HCT116 (cell line): ENCODE results near the gene ACSL4. TPM values are rescaled to one million over a fixed set of nuclear protein-coding genes. Genes with fewer than 3 reads are reported as not detected.
"Not testable (repeated sequence)": the region's sequence is repeated elsewhere in the genome, so short reads cannot be mapped to it uniquely, and the experiment has no call there.

ENCODE experiments used
- ATAC-seq: fragments of 200-7000 bp; cut with Tn5 transposase; 2 replicates; pipeline ENCODE4 v1.9.1; 2020; ENCODE audit warnings: mild to moderate bottlenecking, moderate library complexity
- BruUV-seq: library from RNA; stranded (reverse); fragments of 400-500 nt; replicated peaks from 2 replicates; lab custom pipeline; 2021; lab: Mats Ljungman, UMichigan
- CTCF ChIA-PET: fragments of 300-600 bp; sonication (Branson Sonifier 250); formaldehyde crosslinking; loops from one replicate; lab custom pipeline; 2021; ENCODE audit warnings: antibody characterized with exemption; lab: Charles Lee
- POLR2A ChIA-PET: fragments of 300-600, 350-600 bp; sonication (Branson Sonifier 250); formaldehyde crosslinking; loops from one replicate; lab custom pipeline; 2021; ENCODE audit warnings: antibody characterized with exemption; lab: Charles Lee
- RAD21 ChIA-PET, 2 experiments: fragments of 300-600 bp; sonication (Branson Sonifier 250); formaldehyde crosslinking; loops; one replicate each; lab custom pipeline; 2023; ENCODE audit warnings: low total read pairs in 2 of 2; ENCODE audit not compliant: uncharacterized antibody in 2 of 2, unreplicated experiment in 2 of 2, low non-redundant PET in 1 of 2; lab: Charles Lee
- DNase-seq: peaks from one replicate; pipeline ENCODE4 v3.0.0-alpha.2; 2010; ENCODE audit warnings: low read depth, low spot score
- H2AFZ ChIP-seq: fragments of 200-600 bp; shearing (Covaris generic), sonication (generic); 2 replicates; pipeline ENCODE4 v1.6.1; 2017; ENCODE audit warnings: low read depth, mixed run types, mixed read lengths, antibody characterized with exemption, low read length; ENCODE audit not compliant: poor library complexity, severe bottlenecking
- H3K27ac ChIP-seq: 2 replicates; pipeline ENCODE4 v1.5.1; 2012; ENCODE audit warnings: low read depth, low read length
- H3K27me3 ChIP-seq: fragments of 200-600 bp; sonication (generic); 2 replicates; pipeline ENCODE4 v1.6.1; 2016; ENCODE audit warnings: mixed run types, low read length, mixed read lengths; ENCODE audit not compliant: insufficient read depth
- H3K36me3 ChIP-seq, 2 experiments: fragments of 200-500 bp in 1 of 2; fragments of 200-600 bp in 1 of 2; sonication (Bioruptor generic) in 1 of 2; sonication (generic) in 1 of 2; 2 replicates each; pipeline versions ENCODE4 v1.5.1 to v1.6.1; 2014 to 2016; ENCODE audit warnings: low read length in 2 of 2, inconsistent platforms in 1 of 2, mixed read lengths in 1 of 2, mixed run types in 1 of 2; ENCODE audit not compliant: insufficient read depth in 2 of 2, control insufficient read depth in 1 of 2
- H3K4me1 ChIP-seq, 2 experiments: fragments of 200-600 bp in 1 of 2; sonication (generic) in 1 of 2; 2 replicates each; pipeline versions ENCODE4 v1.5.1 to v1.6.1; 2012 to 2017; ENCODE audit warnings: low read length in 2 of 2, inconsistent platforms in 1 of 2, mild to moderate bottlenecking in 1 of 2, mixed read lengths in 1 of 2, mixed run types in 1 of 2, moderate library complexity in 1 of 2; ENCODE audit not compliant: insufficient read depth in 2 of 2, control insufficient read depth in 1 of 2
- H3K4me2 ChIP-seq: fragments of 200-600 bp; sonication (generic); 2 replicates; pipeline ENCODE4 v1.6.1; 2017; ENCODE audit warnings: mixed run types, low read length, mixed read lengths
- H3K4me3 ChIP-seq, 2 experiments: fragments of 200-600 bp in 1 of 2; sonication (generic) in 1 of 2; replicated peaks in 1 of 2; 2 replicates each; pipeline ENCODE4 v1.5.1; 2011 to 2016; ENCODE audit warnings: low read length in 2 of 2, control low read depth in 1 of 2, low read depth in 1 of 2, mild to moderate bottlenecking in 1 of 2, mixed read lengths in 1 of 2, mixed run types in 1 of 2
- H3K79me2 ChIP-seq: fragments of 200-600 bp; sonication (generic); 2 replicates; pipeline ENCODE4 v1.6.1; 2017; ENCODE audit warnings: mild to moderate bottlenecking, mixed run types, low read length, moderate library complexity, mixed read lengths; ENCODE audit not compliant: insufficient read depth
- H3K9ac ChIP-seq: fragments of 200-600 bp; sonication (generic); 2 replicates; pipeline ENCODE4 v1.6.1; 2016; ENCODE audit warnings: low read length, mixed read lengths
- H3K9me2 ChIP-seq: fragments of 200-600 bp; sonication (generic), shearing (Covaris generic); 2 replicates; pipeline ENCODE4 v1.6.1; 2017; ENCODE audit warnings: mixed run types, mild to moderate bottlenecking, moderate library complexity; ENCODE audit not compliant: insufficient read depth
- H3K9me3 ChIP-seq, 2 experiments: fragments of 200-500 bp in 1 of 2; fragments of 200-600 bp in 1 of 2; sonication (Bioruptor generic) in 1 of 2; sonication (generic) in 1 of 2; 2 replicates each; pipeline ENCODE4 v1.6.1; 2014 to 2017; ENCODE audit warnings: low read length in 2 of 2, mixed read lengths in 2 of 2, inconsistent platforms in 1 of 2, low read depth in 1 of 2, mild to moderate bottlenecking in 1 of 2, mixed run types in 1 of 2, moderate library complexity in 1 of 2; ENCODE audit not compliant: control insufficient read depth in 1 of 2, insufficient read depth in 1 of 2
- H4K20me1 ChIP-seq: fragments of 200-600 bp; sonication (generic), shearing (Covaris generic); 2 replicates; pipeline ENCODE4 v1.6.1; 2017; ENCODE audit warnings: mixed run types, mild to moderate bottlenecking, moderate library complexity; ENCODE audit not compliant: insufficient read depth
- ATF3 ChIP-seq: IDR thresholded peaks from 2 replicates; pipeline ENCODE4 v1.6.1; 2012
- JUND ChIP-seq: IDR thresholded peaks from 2 replicates; pipeline ENCODE4 v1.6.1; 2012
- MAX ChIP-seq: IDR thresholded peaks from 2 replicates; pipeline ENCODE4 v1.6.1; 2012
- intact Hi-C: fragments of 100-400 bp; cut with micrococcal nuclease; formaldehyde crosslinking; loops from 2 replicates; pipeline ENCODE4 v1.10.0; 2022
- total RNA-seq: library from RNA; stranded (reverse); gene quantifications from one replicate; pipeline ENCODE4 v1.2.1, GENCODE V29; 2021; ENCODE audit not compliant: unreplicated experiment

ACSL4 gene
- total RNA-seq, 1 experiment from 2014 or later, result 50.5 TPM

GRCh38 chrX:109654516-109655109 is 78.4 kb downstream of the ACSL4 start:
- intact Hi-C loops, result no loop called here
- BruUV-seq, result no TSS peak
- POLR2A ChIA-PET, result no interaction called here

DNA sequence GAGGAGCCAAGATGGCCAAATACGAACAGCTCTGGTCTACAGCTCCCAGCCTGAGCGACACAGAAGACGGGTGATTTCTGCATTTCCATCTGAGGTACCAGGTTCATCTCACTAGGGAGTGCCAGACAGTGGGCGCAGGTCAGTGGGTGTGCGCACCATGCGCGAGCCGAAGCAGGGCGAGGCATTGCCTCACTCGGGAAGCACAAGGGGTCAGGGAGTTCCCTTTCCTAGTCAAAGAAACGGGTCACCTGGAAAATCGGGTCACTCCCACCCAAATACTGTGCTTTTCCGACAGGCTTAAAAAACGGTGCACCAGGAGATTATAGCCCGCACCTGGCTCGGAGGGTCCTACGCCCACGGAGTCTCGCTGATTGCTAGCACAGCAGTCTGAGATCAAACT is 88.4 kb downstream of the ACSL4 start:
- H3K4me2 ChIP-seq, H3K36me3 ChIP-seq, POLR2A ChIA-PET, H3K27me3 ChIP-seq, H3K9ac ChIP-seq, DNase-seq, BruUV-seq, ATAC-seq, H3K4me3 ChIP-seq, RAD21 ChIA-PET, intact Hi-C loops, H4K20me1 ChIP-seq, H3K9me2 ChIP-seq, CTCF ChIA-PET, H2AFZ ChIP-seq, H3K27ac ChIP-seq, H3K79me2 ChIP-seq, H3K4me1 ChIP-seq, H3K9me3 ChIP-seq: not testable (repeated sequence)

More at GRCh38 chrX:109654516-109655109, 78.4 kb downstream of the ACSL4 start:
- H3K4me3 ChIP-seq, result no peak overlapping the region
- RAD21 ChIA-PET, result no interaction called here
- ATAC-seq, result no peak
- H3K9me3 ChIP-seq, result no peaks in the 10 kb centered on the region
- H3K27ac ChIP-seq, result no peak overlapping the region
- H3K27me3 ChIP-seq, result no peaks in the 10 kb centered on the region
- CTCF ChIA-PET, result no interaction called here
- H3K79me2 ChIP-seq, result no peaks in the 10 kb centered on the region
- H2AFZ ChIP-seq, result no peak overlapping the region
- no peaks in the 10 kb centered on the region for H3K9me2 ChIP-seq
- H3K9ac ChIP-seq, result no peak overlapping the region
- no peak for DNase-seq
- 0 out of 4 replicates have a peak, but pooled peaks cover 0 to 3% of the 10 kb centered on the region in 2 experiments for H3K36me3 ChIP-seq
- no peak overlapping the region for H3K4me2 ChIP-seq
- no peaks in the 10 kb centered on the region for H4K20me1 ChIP-seq
- TF ChIP-seq MAX, result no peak
- TF ChIP-seq ATF3, result no peak
- TF ChIP-seq JUND, result no peak
- no peaks in the 10 kb centered on the region for H3K4me1 ChIP-seq
